ENCODE results near the gene PDZRN3.

Gene PDZRN3

GRCh38 chr3:73332558-73332957 lies 292.2 kb downstream of the PDZRN3 start:
- H3K4me3 ChIP-seq (ENCODE audit: low read depth in 1 of 2, low read length in 2 of 2), result no peak overlapping the region
- H3K27ac ChIP-seq (ENCODE audit: low read depth, low read length), result no peak overlapping the region
- no peak overlapping the region for H3K9ac ChIP-seq (ENCODE audit: low read length)
- no peaks in the 10 kb centered on the region for H3K36me3 ChIP-seq (ENCODE audit: insufficient read depth, low read length)
- no peaks in the 10 kb centered on the region for H3K9me3 ChIP-seq (ENCODE audit: low read length)
- no peaks in the 10 kb centered on the region for H3K27me3 ChIP-seq (ENCODE audit: control insufficient read depth in 1 of 2, insufficient read depth in 2 of 2, low read length in 2 of 2)
- no peaks in the 10 kb centered on the region for H3K4me1 ChIP-seq (ENCODE audit: insufficient read depth, low read length)
